Heart left ventricle (tissue), 16 donors: ENCODE results near the gene SLC6A18. TPM values are rescaled to one million over a fixed set of nuclear protein-coding genes. Genes with fewer than 3 reads are reported as not detected.

Experiments used
- ATAC-seq, 4 donors: fragments of 200-7000 bp; cut with Tn5 transposase; one replicate each; pipeline ENCODE4 v1.9.1; 2020 to 2022; ENCODE audit warnings: moderate library complexity in 4 of 4, mild to moderate bottlenecking in 3 of 4, moderate number of reproducible peaks in 1 of 4
- DNase-seq, 5 donors: peaks; one replicate each; pipeline ENCODE4 v3.0.0-alpha.2; 2020
- H3K27ac ChIP-seq, 12 donors: fragments of 200-600 bp; sonication (generic) in 4 of 12; one replicate each; pipeline versions ENCODE4 v1.5.0 to v1.8.0; 2016 to 2022; ENCODE audit warnings: mild to moderate bottlenecking in 2 of 12
- H3K27me3 ChIP-seq, 9 donors: fragments of 200-600 bp; sonication (generic) in 2 of 9; one replicate each; pipeline versions ENCODE4 v1.5.1 to v1.8.0; 2016 to 2022; ENCODE audit warnings: mild to moderate bottlenecking in 3 of 9
- H3K36me3 ChIP-seq, 9 donors: fragments of 200-600 bp; sonication (generic) in 2 of 9; one replicate each; pipeline versions ENCODE4 v1.5.0 to v1.8.0; 2018 to 2022; ENCODE audit warnings: mild to moderate bottlenecking in 2 of 9
- H3K4me1 ChIP-seq, 12 donors: fragments of 200-600 bp; sonication (generic) in 4 of 12; one replicate each; pipeline versions ENCODE4 v1.5.0 to v1.8.0; 2016 to 2022; ENCODE audit warnings: mild to moderate bottlenecking in 3 of 12
- H3K4me3 ChIP-seq, 12 donors: fragments of 200-600 bp; sonication (generic) in 4 of 12; one replicate each; pipeline versions ENCODE4 v1.5.0 to v1.8.0; 2017 to 2022; ENCODE audit warnings: mild to moderate bottlenecking in 9 of 12, moderate library complexity in 4 of 12
- H3K9me3 ChIP-seq, 12 donors: fragments of 200-600 bp; sonication (generic) in 4 of 12; one replicate each; pipeline versions ENCODE4 v1.5.0 to v1.8.0; 2016 to 2022; ENCODE audit warnings: mild to moderate bottlenecking in 1 of 12
- POLR2A ChIP-seq, 2 donors: fragments of 450-650 bp; IDR thresholded peaks; one replicate each; pipeline ENCODE4 v1.6.1; 2017; ENCODE audit warnings: antibody characterized with exemption in 2 of 2, mild to moderate bottlenecking in 2 of 2, moderate library complexity in 2 of 2
- WGBS, 4 donors: extraction: QIAGEN DNeasy Blood & Tissue Kit in 2 of 4; methylation state at CpG; one replicate each; pipeline versions ENCODE4 v1.1.5 to v1.1.7; 2013 to 2018; 5-methylcytosine and 5-hydroxymethylcytosine counted together
- intact Hi-C, 10 donors: fragments of 100-400 bp; cut with DNase I; formaldehyde crosslinking; loops; one replicate each; pipeline versions ENCODE4 v1.11.1 to v1.14.2; 2022
- polyA plus RNA-seq, 2 donors: library from polyadenylated mRNA; stranded (reverse); fragments of 200-250 nt; gene quantifications; one replicate each; pipeline ENCODE4 v1.2.3, GENCODE V29; 2013
- total RNA-seq, 9 donors: library from RNA; depleted of rRNA in 2 of 9; stranded (reverse); fragments of >200 nt in 2 of 9; fragmentation: NEBNext Ultra II Directional in 3 of 9; extraction: Animal tissue kit (Norgen Biotek cat#: 25700) in 3 of 9; gene quantifications; one replicate each; pipeline versions ENCODE4 v1.1.0 to v1.2.4, GENCODE V29; 2016 to 2023
- TF ChIP-seq, protein P1 (sequence below), 12 donors: fragments of 200-600 bp; sonication (generic) in 4 of 12; IDR thresholded peaks; one replicate each; pipeline versions ENCODE4 v1.5.0 to v1.8.0; 2018 to 2022; ENCODE audit warnings: antibody characterized with exemption in 12 of 12, mild to moderate bottlenecking in 5 of 12
- donor health status: ischemic (EF 13 %, LVEDD 7.1; RV severe dilation, severe dysfunction).
- donor health status: healthy with polysubstance abuse.
- donor health status: DM: no; HTN: yes; CAD: no.
- donor health status: DM: no; HTN: no; CAD: no.
- donor health status: ischemic (EF 25% LVEDD 6.9; RV normal size, moderate dysfunction).
- donor health status: ischemic (EF 25% LVEDD 5.7; RV mildly dilated, moderate dysfunction).
- donor health status: healthy.
- donor health status: DM: yes; HTN: yes; CAD: no.
- donor health status: ischemic (EF 35%, LVEDD 5.7; RV mildly dilated, moderate dysfunction).
- donor health status: nonischemic (EF 11% LVEDD 7.7; RV severe dilation, severe dysfunction).
- donor health status: DM: yes; HTN: yes; CAD: no.
- donor health status: PGD.
- donor health status: ischemic (EF 29% LVEDD 5.4; RV normal size, mild dysfunction).
- donor health status: nonischemic (EF 23%, LVEDD 6.1; RV moderate dilation, normal function).

The SLC6A18 gene
- total and polyA plus RNA-seq, 11 donors = not detected

DNA sequence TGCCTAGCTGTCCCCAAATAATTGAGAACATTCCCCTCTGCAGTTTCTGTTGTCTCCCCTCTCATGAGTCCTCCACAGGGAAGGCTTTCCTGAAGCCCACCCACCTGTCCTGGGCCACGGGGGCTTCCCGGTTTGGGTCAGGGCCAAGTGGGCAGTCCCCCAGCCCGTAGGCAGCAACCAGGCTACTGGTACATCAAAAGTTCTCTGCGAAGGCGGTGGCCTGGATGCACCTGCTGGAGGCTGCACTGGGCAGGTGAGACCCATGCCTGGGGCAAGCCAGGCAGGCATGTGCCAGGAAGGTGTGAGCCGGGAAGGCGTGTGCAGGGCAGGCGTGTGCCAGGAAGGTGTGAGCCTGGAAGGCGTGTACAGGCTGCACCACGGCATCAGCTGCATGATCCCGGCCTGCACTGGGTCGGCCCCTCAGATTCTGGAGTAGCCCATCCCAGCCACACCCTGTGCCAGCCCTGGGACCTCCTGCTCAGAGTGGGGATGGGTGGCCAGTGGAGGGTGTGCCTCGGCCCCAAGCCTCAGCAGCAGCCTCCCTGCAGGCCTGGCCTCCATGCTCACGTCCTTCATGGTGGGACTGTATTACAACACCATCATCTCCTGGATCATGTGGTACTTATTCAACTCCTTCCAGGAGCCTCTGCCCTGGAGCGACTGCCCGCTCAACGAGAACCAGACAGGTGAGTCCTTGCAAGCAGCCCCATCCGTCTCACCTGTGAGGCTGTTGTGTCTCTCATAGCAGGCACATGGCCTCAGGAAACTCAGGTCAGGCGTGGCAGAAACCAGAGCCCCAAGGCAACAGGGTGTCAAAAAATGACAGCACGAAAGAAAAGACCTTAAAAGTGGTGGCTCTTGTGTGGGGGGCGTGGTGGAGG, 15.0 kb upstream of the SLC6A18 start:
- peak in 2 of 5 donors; percentile 8 to 55 for DNase-seq

DNA sequence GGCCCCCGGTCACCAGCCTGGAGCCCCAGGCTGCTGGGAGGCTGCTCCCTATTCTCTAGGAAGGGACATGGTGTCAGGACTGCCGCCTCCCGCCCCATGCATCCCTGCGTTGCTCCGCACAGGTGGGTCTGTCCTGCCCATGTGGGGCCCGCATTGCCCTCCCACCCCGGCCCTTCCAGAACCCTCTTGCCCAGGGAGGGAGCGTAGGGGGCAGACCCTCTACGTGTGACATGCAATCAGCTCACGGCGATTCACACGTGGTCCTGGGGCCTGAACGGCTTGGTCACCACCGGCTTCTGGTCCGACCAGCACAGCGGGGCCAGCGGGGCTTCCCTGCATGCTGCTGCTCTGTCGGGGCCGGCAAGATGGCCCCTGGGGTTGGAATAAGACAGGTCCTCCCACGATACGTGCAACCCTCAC, 14.3 kb upstream of the SLC6A18 start:
- no peak overlapping the region for H3K4me3 ChIP-seq
- TF ChIP-seq POLR2A (IDR thresholded peaks at IDR 0.05) = no peak
- TF ChIP-seq, protein P1, sequence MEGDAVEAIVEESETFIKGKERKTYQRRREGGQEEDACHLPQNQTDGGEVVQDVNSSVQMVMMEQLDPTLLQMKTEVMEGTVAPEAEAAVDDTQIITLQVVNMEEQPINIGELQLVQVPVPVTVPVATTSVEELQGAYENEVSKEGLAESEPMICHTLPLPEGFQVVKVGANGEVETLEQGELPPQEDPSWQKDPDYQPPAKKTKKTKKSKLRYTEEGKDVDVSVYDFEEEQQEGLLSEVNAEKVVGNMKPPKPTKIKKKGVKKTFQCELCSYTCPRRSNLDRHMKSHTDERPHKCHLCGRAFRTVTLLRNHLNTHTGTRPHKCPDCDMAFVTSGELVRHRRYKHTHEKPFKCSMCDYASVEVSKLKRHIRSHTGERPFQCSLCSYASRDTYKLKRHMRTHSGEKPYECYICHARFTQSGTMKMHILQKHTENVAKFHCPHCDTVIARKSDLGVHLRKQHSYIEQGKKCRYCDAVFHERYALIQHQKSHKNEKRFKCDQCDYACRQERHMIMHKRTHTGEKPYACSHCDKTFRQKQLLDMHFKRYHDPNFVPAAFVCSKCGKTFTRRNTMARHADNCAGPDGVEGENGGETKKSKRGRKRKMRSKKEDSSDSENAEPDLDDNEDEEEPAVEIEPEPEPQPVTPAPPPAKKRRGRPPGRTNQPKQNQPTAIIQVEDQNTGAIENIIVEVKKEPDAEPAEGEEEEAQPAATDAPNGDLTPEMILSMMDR (IDR thresholded peaks at IDR 0.05) = no peak
- no peaks in the 10 kb centered on the region for H3K4me1 ChIP-seq
- H3K27ac ChIP-seq = no peak overlapping the region
- intact Hi-C loops = no loop called here
- DNase-seq (peak in 2 of 5 donors; percentile 13 to 40), ATAC-seq (no peak)
- no peaks in the 10 kb centered on the region for H3K36me3 ChIP-seq
- H3K27me3 ChIP-seq = peaks cover 0 to 19% (median 2%) of the 10 kb centered on the region in 9 donors
- no peaks in the 10 kb centered on the region for H3K9me3 ChIP-seq
- WGBS, 4 donors = 76 to 86% (median 83%) methylated on average over 10 to 21 of the region's 21 CpGs

More for the DNA sequence above, 15.0 kb upstream of the SLC6A18 start:
- Histone ChIP-seq H3K27me3 (peaks cover 0 to 24% (median 2%) of the 10 kb centered on the region in 9 donors), H3K9me3 (no peaks in the 10 kb centered on the region), H3K4me1 (no peaks in the 10 kb centered on the region), H3K27ac (no peak overlapping the region), H3K36me3 (no peaks in the 10 kb centered on the region), H3K4me3 (no peak overlapping the region)
- intact Hi-C loops = no loop called here
- 81 to 87% (median 86%) methylated on average over 21 of the region's 21 CpGs for WGBS, 4 donors
- no peak for ATAC-seq
- no peak for TF ChIP-seq POLR2A (IDR thresholded peaks at IDR 0.05)
- TF ChIP-seq, protein P1 (IDR thresholded peaks at IDR 0.05) = no peak

DNA sequence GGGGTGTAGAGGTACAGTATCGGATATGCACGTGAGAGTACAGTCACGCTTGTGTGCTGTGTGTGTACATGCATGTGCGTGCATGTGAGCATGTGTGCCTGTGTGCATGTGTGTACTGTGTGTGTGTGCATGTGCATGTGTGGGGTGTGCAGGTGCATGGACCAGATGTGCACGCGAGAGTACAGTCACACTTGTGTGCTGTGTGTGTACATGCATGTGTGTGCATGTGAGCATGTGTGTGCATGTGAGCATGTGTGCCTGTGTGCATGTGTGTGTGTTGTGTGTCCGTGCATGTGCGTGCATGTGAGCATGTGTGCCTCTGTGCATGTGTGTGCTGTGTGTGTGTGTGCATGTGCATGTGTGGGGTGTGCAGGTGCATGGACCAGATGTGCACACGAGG, 13.5 kb upstream of the SLC6A18 start:
- intact Hi-C loops = no loop called here
- TF ChIP-seq, protein P1 (IDR thresholded peaks at IDR 0.05) = no peak
- no peak for TF ChIP-seq POLR2A (IDR thresholded peaks at IDR 0.05)
- H3K36me3 ChIP-seq = no peaks in the 10 kb centered on the region

DNA sequence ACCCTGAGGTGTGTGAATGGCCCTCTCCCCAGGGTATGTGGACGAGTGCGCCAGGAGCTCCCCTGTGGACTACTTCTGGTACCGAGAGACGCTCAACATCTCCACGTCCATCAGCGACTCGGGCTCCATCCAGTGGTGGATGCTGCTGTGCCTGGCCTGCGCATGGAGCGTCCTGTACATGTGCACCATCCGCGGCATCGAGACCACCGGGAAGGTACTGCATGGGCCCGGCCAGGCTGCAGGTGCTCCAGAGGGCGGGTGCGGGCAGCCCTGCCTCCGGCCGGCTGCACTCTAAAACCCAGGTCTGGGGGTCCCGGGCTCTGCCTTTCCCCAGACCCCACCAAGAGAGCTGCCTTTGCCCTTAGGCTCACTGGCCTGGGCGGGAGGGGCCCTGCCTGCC, 12.9 kb upstream of the SLC6A18 start:
- Histone ChIP-seq H3K9me3 (no peaks in the 10 kb centered on the region), H3K27me3 (peaks cover 0 to 10% (median 0%) of the 10 kb centered on the region in 9 donors), H3K4me1 (no peaks in the 10 kb centered on the region), H3K4me3 (no peak overlapping the region), H3K27ac (no peak overlapping the region), H3K36me3 (no peaks in the 10 kb centered on the region)
- intact Hi-C loops = no loop called here
- ATAC-seq = no peak
- DNase-seq = peak in 2 of 5 donors; percentile 7 to 44
- TF ChIP-seq, protein P1 (IDR thresholded peaks at IDR 0.05) = no peak
- no peak for TF ChIP-seq POLR2A (IDR thresholded peaks at IDR 0.05)
- 78 to 93% (median 89%) methylated on average over 5 to 20 of the region's 20 CpGs for WGBS, 4 donors

More for the DNA sequence above, 13.5 kb upstream of the SLC6A18 start:
- no peaks in the 10 kb centered on the region for H3K9me3 ChIP-seq
- DNase-seq (no peak), ATAC-seq (no peak)
- H3K27ac ChIP-seq = no peak overlapping the region
- H3K4me3 ChIP-seq = no peak overlapping the region
- 93 to 95% (median 94%) methylated on average over 9 of the region's 9 CpGs for WGBS, 4 donors
- H3K4me1 ChIP-seq = no peaks in the 10 kb centered on the region
- H3K27me3 ChIP-seq = peaks cover 0 to 15% (median 2%) of the 10 kb centered on the region in 9 donors
